Activated CD4-positive, alpha-beta T cell treated with anti-CD3 and anti-CD28 coated beads for 48 hours (primary cell): ENCODE data around the gene SYTL3.
"Not testable (repeated sequence)": the region's sequence is repeated elsewhere in the genome, so short reads cannot be mapped to it uniquely, and the experiment has no call there.

Experiments
- DNase-seq: peaks from one replicate; pipeline ENCODE4 v3.0.0-alpha.2; 2020

SYTL3 gene

GRCh38 chr6:158780246-158780884 is 130.5 kb downstream of the SYTL3 start:
- DNase-seq: no peak

DNA sequence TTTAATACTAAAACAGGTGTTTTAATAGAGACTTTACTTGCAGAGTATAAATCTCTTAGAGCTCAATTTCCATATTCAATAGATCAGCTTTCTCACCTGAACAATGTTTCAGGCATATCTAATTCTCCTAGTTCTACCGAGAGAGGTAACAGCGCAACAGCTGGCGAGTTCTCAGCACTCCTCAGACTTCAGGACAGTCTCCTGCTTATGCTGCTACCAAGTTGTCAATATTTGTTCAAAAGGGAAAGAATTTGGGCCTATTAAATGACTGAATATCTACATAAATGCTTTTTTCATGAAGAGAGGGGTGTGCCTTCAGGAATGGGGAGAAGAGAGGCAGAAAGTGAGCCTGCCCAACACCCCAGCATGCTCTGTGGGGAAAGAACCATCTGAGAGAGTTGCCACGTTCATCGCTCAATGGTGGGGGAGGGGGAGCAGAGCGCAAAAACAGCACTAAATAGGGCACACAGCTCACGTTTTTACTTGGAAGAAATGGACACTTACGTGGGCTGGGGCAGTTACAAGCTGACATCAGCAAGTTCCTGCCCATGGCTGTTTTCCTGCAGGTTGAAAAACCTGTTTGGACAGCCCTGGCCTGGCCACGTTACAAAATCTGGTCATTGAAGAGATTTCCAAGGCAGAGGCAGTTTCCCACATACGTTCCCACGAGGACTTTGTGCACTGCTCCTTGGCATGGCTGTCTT is 131.3 kb downstream of the SYTL3 start:
- no peak for DNase-seq

DNA sequence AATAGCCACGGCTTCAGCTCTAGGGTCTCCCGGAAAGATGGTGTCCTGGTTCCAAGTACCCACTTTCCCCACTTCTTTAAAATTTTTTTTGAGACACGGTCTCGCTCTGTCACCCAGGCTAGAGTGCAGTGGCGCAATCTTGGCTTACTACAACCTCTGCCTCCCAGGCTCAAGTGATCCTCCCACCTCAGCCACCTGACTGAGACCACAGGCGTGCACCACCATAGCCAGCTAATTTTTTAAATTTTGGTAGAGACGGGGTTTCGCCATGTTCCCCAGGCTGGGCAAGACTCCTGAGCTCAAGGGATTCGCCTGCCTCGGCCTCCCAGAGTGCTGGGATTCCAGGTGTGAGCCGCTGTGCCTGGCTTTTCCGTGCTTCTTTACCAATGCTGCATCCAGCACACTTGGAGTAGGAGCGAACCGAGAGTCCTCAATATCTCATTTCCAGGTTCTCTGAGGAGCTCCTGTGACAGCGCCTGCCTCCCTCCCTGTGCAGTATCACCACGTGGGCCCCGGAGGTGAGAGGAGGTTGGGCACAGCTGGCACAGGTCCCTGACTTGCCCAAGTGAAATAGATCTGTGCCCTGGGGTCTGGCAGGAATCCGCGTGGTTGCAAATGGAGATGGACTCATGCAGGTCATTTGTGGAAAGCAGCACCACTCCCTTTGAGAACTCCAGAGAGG is 132.0 kb downstream of the SYTL3 start:
- no peak for DNase-seq

DNA sequence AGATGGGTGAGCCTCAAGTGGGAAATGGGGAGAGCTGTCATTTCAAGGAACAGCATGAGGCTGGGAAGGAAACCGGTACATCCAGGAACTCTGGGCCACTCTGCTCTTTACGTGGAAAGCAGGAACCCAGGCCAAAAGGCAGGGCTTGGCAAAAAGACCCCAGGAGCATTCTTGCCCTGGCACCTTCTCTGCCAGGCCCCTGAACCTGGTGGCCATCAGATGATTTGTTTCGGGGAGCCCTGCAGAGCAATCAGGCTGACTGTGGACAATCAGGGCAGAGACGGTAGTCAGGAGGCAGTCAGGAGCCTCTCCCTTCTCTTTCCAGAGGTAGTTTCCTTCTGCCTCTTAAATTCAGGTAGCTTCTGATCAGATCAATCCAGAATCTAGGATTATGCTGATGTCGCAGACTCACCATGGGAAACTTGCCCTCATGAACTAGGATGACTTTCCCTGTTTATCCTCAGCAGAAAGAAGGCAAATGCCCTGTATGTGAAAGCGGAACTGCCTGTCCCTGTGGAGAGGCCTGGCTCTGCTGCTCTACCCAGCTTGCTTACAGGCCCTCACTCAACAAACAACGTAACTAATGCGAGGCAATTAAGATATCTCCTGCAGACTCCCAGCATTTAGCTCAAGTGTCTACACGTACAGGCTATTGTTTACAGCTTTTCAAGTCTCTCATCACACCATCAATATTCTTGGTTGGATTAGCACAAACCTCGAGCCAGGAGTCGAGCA is 132.7 kb downstream of the SYTL3 start:
- no peak for DNase-seq

- DNase-seq: no peak
Observed at GRCh38 chr6:158783167-158783450, 133.3 kb downstream of the SYTL3 start.

DNA sequence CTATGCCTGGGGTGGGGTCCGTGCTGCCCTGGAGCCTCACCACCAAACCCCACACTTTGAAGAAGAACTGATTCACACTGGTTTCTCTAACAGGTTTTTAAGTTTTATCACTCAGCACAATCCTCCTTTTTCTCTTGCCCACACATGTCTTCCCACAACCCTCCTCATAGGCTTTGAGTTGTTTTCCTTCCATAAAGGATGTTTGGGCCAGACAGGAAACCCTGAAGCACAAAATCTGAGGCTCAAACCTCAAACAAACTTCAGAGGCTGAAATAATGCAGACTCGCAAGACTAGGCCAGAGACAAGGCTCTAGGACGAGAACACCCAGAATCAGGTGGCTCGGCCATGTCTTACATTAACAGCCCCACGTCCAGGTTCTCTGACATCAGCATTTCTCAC is 134.0 kb downstream of the SYTL3 start:
- no peak for DNase-seq

- no peak for DNase-seq
Observed at GRCh38 chr6:158784505-158784904, 134.7 kb downstream of the SYTL3 start.

DNA sequence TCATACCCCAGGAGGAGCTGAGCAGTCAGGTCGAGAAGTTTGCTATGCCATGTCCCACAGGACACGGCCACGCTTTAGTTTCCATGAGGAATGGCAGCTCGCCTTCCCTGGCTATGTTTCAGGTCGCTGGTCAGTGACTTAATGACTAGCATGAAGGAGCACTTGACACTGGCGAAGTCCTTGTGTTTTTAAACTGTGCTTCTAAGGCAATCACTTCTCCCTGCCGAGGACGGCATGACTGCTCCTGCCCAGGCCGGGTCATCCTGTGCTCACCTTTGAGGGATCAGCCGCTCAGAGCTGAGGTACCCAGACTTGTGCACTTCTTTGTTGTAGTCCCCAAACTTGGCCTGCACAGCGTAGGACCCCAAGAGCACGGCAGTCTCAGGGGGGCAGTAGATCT is 135.2 kb downstream of the SYTL3 start:
- no peak for DNase-seq

DNA sequence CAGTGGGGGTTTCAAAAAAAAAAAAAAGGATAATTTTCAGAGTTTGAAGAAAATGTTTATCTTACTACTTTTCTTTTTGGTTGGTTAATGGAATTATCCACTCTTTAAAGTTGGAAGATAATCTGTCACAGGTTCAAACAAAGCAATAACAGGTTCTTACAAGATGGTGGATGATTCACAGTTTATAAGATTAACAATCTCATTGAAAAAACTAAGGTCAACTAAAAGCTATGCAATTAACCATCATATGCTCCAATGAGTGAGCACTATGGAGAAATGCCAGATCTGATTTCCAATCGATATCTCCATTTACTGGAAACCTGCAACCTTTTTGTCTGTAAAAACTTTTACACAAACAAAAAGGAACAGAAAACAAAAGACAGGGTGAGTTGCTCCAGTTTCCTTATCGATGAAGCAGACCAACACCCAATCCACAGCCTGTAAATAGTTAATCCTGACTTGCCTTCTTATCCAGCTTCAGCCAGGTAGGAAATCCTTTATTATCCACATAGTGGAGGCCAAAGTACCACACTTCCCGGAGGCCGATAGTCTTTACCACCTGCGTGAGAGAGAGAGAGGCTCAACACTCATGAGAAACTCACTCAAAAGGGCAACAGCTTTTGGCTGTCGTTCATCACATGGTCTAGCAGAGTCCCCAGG is 136.9 kb downstream of the SYTL3 start:
- no peak for DNase-seq

- DNase-seq: no peak
Observed at GRCh38 chr6:158787395-158787794, 137.5 kb downstream of the SYTL3 start.

GRCh38 chr6:158789115-158789917 is 139.5 kb downstream of the SYTL3 start:
- no peak for DNase-seq

DNA sequence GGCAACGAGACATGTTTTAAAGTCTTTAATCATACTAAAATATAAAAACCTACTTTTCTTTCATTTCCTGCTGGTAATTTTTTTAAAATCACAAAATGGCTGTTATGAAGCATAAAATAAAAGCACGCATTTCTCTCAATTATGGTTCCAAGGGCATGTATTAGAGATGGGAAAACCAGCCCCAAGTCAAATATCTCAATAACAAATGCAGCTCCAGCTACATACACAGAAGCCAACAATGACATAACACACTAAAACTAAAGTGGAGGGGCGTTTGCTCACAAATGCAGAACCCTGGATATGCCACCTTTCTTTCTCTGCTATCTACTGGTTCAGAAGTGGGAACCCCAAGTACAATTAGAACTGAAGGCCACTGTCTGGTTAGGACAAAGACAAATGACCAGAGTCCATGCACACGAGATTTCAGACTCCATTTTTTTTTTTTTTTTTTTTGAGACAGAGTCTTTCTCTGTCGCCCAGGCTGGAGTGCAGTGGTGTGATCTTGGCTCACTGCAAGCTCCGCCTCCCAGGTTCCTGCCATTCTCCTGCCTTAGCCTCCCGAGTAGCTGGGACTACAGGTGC is 141.5 kb downstream of the SYTL3 start:
- no peak for DNase-seq

GRCh38 chr6:158792505-158792904 is 142.7 kb downstream of the SYTL3 start:
- not testable (repeated sequence) for DNase-seq

GRCh38 chr6:158793432-158793831 is 143.6 kb downstream of the SYTL3 start:
- no peak for DNase-seq

- DNase-seq: no peak
Observed at GRCh38 chr6:158795516-158795915, 145.7 kb downstream of the SYTL3 start.

GRCh38 chr6:158796353-158796752 is 146.5 kb downstream of the SYTL3 start:
- DNase-seq: no peak

DNA sequence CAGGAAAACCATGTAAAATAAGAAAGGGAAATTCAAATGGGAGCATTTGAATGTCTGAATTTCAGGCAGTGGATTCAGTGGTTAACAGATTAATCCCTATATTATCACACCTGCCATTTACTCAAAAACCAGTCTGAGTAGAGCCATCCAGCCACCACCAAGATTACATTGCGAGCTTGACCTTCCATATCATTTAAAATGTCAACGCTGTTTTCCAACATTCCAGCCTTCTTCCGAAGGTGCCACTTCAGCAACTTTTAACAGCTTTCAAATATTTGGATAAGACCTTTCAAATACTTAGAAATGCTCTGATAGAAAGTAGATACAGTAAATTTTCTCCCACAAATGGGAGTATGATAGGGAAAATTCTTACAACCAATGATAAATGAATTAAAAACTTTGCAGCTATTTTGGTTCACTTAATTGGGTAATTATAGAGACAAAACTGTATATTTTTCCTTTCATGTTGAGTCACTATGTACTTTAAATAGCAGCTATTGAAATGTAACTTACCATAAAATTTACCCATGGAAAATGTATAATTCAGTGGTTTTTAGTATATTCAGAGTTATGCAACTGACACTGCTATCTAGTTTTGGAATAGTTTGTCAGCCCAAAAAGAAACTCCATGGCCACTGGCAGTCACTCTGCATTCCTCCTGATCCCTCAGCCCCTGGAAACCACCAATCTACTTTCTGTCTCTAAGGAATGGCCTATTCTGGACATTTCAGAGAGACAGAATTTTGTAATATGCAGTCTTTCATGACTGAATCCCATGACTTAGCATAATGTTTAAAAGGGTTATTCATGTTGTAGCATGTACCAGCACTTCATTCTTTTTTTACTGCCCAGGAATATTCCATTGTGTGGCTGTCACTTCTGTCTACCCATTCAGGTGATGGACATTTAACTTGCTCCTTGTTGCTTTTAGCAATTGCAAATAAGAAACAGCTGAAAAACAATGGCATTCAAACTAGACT is 147.8 kb downstream of the SYTL3 start:
- no peak for DNase-seq

DNA sequence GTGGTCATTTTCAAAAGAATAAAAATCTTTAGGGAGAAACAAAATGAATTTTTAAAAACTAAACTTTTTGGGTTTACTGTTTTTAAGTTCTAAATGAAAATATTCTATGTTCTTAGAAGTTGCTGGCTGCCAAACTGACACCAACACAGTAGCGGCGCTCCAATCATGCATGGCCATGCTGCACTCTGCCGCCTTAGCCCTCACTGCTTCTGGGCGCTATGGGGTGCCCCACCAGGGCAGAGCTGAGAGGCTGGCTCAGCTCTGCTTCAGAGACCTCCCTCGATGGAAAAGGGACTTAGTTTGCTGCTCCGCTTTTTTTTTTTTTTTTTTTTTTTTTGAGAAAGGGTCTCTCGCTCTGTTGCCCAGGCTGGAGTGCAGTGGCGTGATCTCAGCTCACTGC is 148.5 kb downstream of the SYTL3 start:
- no peak for DNase-seq

- no peak for DNase-seq
Observed at GRCh38 chr6:158799051-158799792, 149.4 kb downstream of the SYTL3 start.
